AML-193 (cell line): ENCODE results near the gene ZNF232.
"Not testable (repeated sequence)": the region's sequence is repeated elsewhere in the genome, so short reads cannot be mapped to it uniquely, and the experiment has no call there.

Source experiments
- DNase-seq, 2 experiments: peaks; one replicate each; lab custom pipeline; 2025; lab: John Stamatoyannopoulos, UW

The ZNF232 gene

DNA sequence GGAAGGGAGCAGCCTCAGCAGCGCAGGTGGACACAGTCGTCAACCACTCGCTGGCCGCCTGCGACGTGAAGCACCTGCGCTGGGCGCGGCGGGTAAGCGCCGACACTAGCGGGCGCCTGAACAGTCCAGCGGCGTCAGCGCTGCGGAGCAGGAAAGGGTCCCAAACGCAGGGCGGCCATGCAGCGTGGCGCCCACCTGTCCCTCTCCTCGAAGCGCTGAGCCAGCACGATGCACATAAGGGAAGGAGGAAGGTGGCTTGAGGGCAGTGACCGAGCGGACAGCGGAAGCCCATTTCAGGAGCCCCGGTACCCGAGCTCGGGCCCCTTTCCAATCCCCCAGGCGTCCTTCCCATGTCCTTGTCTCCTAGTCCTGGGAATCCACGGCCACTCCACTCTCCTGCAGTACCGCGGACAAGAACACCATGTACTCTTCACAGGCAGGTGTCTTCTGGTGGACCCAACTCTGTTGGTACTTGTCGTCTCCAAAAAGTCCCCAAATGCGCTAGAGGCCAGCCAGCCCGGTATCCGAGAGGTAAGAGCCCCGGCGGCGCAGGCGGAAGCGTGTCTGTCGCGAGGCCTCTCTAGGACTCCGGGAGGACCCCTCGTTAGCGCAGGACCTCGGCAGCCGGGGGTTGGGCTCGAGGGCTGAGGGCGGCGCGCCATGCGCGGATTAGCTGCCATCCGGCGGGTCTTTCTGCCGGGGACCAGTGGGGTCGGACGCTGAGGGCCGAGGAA, 14.4 kb downstream of the ZNF232 start:
- DNase-seq, result no peak

DNA sequence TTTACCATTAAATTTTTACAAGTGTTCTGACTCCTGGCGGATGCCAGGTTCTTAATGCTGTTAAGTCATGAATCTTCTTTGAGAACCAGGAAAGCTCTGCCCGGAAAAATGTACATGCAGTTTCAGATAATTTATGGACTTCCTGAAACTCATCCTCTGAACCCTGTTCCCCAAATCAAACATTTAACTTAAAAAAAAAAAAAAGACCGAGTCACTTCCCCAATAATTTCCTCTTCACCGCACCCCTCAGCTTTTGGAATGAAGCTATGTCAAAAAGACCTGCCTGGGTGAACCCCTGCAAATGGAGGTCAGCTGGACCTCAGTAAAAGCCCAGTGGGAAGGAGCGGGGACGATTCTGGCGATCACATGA, 15.0 kb downstream of the ZNF232 start:
- no peak for DNase-seq

DNA sequence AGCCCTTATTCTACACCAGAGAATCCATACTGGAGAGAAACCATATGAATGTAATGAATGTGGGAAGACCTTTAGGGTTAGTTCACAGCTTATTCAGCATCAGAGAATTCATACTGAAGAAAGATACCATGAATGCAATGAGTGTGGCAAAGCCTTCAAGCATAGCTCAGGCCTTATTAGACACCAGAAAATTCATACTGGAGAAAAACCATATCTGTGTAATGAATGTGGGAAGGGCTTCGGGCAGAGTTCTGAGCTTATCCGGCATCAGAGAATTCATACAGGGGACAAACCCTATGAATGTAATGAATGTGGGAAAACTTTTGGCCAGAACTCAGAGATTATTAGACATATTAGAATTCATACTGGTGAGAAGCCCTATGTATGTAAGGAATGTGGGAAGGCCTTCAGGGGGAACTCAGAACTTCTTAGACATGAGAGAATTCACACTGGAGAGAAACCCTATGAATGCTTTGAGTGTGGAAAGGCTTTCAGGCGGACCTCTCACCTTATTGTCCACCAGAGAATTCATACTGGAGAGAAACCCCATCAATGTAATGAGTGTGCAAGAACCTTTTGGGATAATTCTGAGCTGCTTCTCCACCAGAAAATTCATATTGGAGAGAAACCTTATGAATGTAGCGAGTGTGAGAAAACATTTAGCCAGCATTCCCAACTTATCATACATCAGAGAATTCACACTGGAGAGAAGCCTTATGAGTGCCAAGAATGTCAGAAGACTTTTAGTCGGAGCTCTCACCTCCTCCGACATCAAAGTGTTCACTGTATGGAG, 19.3 kb downstream of the ZNF232 start:
- DNase-seq, result no peak

DNA sequence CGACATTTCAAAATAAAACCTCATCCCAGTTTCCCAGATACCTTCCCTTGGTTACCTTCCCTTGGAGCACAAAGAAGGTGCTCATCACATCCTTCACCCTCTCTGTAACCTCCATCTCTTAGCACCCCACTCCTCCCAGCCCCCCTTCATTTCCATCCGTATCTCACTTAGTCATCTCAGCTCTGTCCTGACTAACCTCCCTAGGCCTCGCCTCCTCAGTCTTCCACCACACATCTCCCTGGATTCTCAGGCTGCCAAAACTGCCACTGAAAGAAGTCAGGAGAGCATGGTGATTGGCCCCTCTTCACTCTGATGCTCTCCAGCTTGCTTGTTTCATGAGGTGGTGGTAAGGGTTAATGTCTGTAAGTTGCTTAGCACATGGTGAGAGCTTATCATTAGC, 31.1 kb downstream of the ZNF232 start:
- DNase-seq, result no peak

DNA sequence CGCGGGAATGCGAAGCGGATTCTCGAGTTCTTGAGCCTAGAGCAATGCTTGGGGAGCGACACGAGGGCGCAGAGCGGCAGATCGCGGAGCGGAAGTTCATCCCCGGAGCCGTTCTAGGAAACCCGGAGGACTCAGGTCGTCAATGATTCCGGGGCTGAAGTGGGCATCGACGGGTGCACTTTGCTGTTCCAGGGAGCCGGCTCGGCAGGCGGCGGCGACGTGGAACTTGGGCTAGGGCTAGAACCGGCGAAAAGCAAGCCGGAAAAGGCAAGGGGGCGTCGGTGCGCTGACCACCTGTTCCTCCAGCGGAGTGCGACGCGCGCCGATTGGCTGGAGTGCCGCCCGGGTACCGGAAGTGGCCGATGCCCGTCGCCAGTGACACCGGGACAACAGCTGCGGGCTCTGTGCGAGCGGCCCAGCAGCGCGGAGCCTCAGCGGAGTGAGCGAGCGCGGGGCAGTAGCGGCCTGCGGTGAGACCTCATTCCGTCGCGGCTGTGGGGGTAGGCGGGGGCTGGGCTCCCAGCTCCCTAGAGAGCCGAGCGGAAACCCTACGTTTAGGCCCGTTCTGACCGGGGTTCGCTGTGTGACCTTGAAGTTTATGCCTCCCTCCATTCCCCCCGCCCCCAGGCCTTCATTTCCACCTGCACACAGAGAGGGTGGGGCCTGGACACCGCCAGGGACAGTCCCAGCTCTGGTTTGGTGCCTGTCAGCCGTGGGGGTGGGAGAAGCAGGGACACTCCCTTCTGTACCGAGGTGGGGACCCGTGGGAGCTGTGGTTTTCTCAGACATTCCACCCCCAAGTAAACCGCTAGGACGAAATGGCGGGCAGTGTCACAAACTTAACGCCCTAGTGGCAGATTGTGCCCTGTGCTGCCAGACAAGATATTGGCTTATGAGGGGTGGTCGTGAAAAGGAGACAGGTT, 33.3 kb downstream of the ZNF232 start, which contains the start of gene ZFP3:
TSS of gene ZFP3 (plus strand) at position 362 of the 923 bp plus-strand sequence. CDS start 13,038 bp downstream, outside the sequence.
- DNase-seq, result no peak

DNA sequence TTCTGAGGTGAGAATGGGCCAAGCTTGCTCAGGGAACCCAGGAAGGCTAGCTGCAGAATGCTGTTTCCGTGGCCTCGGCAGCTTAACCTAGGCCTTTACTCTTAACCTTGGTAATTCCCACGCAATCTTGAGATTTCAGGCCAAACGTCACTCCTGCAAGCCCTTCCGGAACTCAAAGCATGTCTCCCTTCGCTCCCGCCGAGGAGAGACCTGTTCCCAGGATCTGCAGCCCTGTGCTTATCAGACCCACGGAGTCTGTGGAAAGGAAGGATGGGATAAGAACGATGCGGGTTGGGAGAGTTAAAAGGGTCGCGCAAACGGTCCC, 33.9 kb downstream of the ZNF232 start:
- DNase-seq, result no peak

DNA sequence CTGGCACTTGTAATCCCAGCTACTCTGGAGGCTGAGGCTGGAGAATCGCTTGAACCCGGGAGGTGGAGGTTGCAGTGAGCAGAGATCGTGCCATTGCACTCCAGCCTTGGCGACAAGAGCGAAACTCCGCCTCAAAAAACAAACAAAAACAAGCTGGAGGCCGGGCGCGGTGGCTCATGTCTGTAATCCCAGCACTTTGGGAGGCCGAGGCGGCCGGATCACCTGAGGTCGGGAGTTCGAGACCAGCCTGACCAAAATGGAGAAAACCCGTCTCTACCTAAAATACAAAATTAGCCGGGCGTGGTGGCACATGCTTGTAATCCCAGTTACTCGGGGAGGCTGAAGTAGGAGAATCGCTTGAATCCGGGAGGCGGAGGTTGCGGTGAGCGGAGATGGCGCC, 34.4 kb downstream of the ZNF232 start:
- not testable (repeated sequence) for DNase-seq

DNA sequence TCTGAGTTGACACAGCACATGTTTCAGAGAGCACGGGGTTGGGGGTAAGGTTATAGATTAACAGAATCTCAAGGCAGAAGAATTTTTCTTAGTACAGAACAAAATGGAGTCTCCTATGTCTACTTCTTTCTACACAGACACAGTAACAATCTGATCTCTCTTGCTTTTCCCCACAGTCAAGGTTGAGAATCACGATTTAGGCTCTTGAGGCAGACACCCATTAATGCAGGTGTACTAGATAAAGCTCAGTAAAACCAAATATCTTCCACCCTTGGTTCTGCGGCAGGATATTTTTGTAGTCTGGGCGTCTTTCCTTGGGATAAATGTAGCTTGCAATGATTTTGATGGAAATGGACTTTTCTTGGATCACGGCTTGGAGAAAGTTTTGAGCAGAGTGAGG, 36.2 kb downstream of the ZNF232 start:
- DNase-seq, result not testable (repeated sequence)

DNA sequence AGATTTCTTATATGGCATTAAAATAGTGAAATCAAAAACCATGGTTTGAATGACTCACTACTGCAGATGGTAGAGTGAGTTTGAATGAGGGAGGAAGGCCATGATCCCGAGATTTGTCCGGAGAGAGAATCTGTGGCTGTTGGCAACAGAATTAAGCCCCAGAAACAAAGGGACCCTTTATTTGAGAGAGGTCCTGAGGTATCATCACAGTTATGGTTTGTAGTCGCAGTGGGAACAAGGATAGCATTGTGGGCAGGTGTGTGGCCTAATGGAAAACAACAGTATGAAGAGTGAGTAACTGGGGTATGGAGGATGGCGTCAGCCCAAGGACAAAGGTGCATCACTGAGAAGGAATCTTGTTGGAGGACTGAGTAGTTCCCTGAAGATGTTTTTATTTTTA, 42.0 kb downstream of the ZNF232 start:
- no peak for DNase-seq

DNA sequence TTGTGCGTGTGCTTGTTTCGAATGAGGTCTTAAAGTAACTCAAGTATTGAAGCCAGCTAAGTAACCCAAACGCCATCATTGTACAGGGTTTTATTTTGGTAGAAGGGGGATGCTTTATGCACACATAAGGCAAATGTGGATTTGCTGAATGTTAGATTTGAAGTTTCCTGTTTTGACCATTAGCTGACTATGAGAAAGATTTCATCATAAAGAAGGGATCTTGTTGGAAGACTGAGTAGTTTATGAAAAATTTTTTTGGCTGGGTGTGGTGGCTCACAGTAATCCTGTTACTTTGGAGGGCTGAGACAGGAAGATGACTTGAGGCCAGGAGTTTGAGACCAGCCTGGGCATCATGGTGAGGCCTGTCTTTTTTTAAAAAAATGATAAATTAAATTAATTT, 43.4 kb downstream of the ZNF232 start:
- DNase-seq, result no peak

DNA sequence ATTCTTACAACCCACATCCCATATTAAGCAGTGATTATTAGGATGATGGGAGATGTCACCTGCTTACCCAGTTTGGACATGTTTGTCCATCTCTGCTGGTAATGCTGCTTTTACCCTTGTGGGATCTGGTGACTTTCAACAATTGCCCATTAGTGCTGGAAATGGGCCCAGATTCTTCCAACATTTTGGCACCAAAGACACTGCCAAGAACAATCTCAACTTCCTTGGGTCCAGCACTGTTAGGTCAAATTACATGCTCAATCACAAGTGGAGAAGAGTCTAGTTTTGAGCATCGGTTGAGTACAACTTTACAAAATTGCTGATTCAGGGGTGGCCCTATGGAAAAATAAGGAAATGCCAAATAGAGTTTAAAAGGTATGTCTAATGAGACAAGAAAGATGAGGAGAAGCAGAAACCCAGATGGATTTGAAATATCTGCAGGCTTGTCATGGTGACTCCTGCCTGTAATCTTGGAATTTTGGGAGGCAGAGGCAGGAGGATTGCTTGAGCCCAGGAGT, 46.4 kb downstream of the ZNF232 start:
- DNase-seq, result no peak
